IMR-90 (cell line): ENCODE results near the gene ZNF423.

ENCODE experiments used
- CTCF ChIP-seq: conservative IDR thresholded peaks from 2 replicates; pipeline ENCODE4 v1.5.1; 2012; ENCODE audit warnings: mild to moderate bottlenecking, low read depth, low read length, improper control_type of control experiment
- RAD21 ChIP-seq: IDR thresholded peaks from 2 replicates; pipeline ENCODE4 v1.6.1; 2012; ENCODE audit warnings: low read length, improper control_type of control experiment
- RCOR1 ChIP-seq: IDR thresholded peaks from 2 replicates; pipeline ENCODE4 v1.6.1; 2012; ENCODE audit warnings: mild to moderate bottlenecking, low read length, improper control_type of control experiment; ENCODE audit not compliant: insufficient replicate concordance

- TF ChIP-seq CTCF (no peak), RCOR1 (no peak), RAD21 (no peak)
Measured at GRCh38 chr16:49776085-49776595, 79.8 kb downstream of the ZNF423 start.
